Activated T-cell treated with anti-CD3 and anti-CD28 coated beads, Interleukin-2, amount 50 U/mL, for 48 hours (primary cell): ENCODE data around the gene LTV1.
"Not testable (repeated sequence)": the region's sequence is repeated elsewhere in the genome, so short reads cannot be mapped to it uniquely, and the experiment has no call there.

Source experiments
- DNase-seq, 2 experiments: peaks; one replicate each; pipeline ENCODE4 v3.0.0-alpha.2; 2020

LTV1 gene

GRCh38 chr6:143842902-143843676 lies at the start of gene LTV1:
LTV1 (plus strand) TSS chr6:143843338; CDS start chr6:143843478, 140 bp downstream.
- peak; percentile 93 to 95 for DNase-seq

- DNase-seq, result not testable (repeated sequence)
Measured at GRCh38 chr6:143796551-143796950, 46.6 kb upstream of the LTV1 start.

GRCh38 chr6:143798487-143798886 lies 44.7 kb upstream of the LTV1 start:
- DNase-seq, result not testable (repeated sequence)

GRCh38 chr6:143802833-143803565 lies 40.1 kb upstream of the LTV1 start:
- DNase-seq, result no peak

- DNase-seq, result no peak
Measured at GRCh38 chr6:143803769-143804568, 39.2 kb upstream of the LTV1 start.

GRCh38 chr6:143804835-143805239 lies 38.3 kb upstream of the LTV1 start:
- no peak for DNase-seq

GRCh38 chr6:143806282-143807102 lies 36.6 kb upstream of the LTV1 start:
- peak; percentile 90 to 91 for DNase-seq

- no peak for DNase-seq
Measured at GRCh38 chr6:143807103-143807772, 35.9 kb upstream of the LTV1 start.

- no peak for DNase-seq
Measured at GRCh38 chr6:143810745-143811144, 32.4 kb upstream of the LTV1 start.

- no peak for DNase-seq
Measured at GRCh38 chr6:143811501-143812157, 31.5 kb upstream of the LTV1 start.

- DNase-seq, result no peak
Measured at GRCh38 chr6:143817621-143818020, 25.5 kb upstream of the LTV1 start.

- DNase-seq, result no peak
Measured at GRCh38 chr6:143821359-143821758, 21.8 kb upstream of the LTV1 start.

GRCh38 chr6:143822584-143823024 lies 20.5 kb upstream of the LTV1 start:
- no peak for DNase-seq

GRCh38 chr6:143823548-143823947 lies 19.6 kb upstream of the LTV1 start:
- DNase-seq, result no peak

- no peak for DNase-seq
Measured at GRCh38 chr6:143828572-143828971, 14.6 kb upstream of the LTV1 start.

- DNase-seq, result no peak
Measured at GRCh38 chr6:143836150-143836549, 7.0 kb upstream of the LTV1 start.

GRCh38 chr6:143838395-143838794 lies 4.7 kb upstream of the LTV1 start:
- DNase-seq, result no peak

- no peak for DNase-seq
Measured at GRCh38 chr6:143839196-143839595, 3.9 kb upstream of the LTV1 start.

- DNase-seq, result no peak
Measured at GRCh38 chr6:143840595-143841265, 2.4 kb upstream of the LTV1 start.

- DNase-seq, result no peak
Measured at GRCh38 chr6:143842461-143842901, 657 bp upstream of the LTV1 start.

GRCh38 chr6:143843677-143843999 lies 500 bp downstream of the LTV1 start:
- DNase-seq, result no peak
